Inferior parietal cortex (tissue), 1 donor: ENCODE data around the gene MAPK11.

Experiments
- DNase-seq: peaks from one replicate; pipeline ENCODE4 v3.0.0-alpha.2; 2016; ENCODE audit errors: extremely low spot score

MAPK11 gene

GRCh38 chr22:50260801-50261614, 9.2 kb downstream of the MAPK11 start:
- DNase-seq: no peak

- no peak for DNase-seq
Observed at GRCh38 chr22:50260434-50260800, 9.8 kb downstream of the MAPK11 start.

- DNase-seq: no peak
Observed at GRCh38 chr22:50259302-50259701, 10.9 kb downstream of the MAPK11 start.

GRCh38 chr22:50258361-50259292, 11.6 kb downstream of the MAPK11 start:
- no peak for DNase-seq

- DNase-seq: no peak
Observed at GRCh38 chr22:50257451-50258360, 12.5 kb downstream of the MAPK11 start.

GRCh38 chr22:50257041-50257440, 13.1 kb downstream of the MAPK11 start:
- no peak for DNase-seq

GRCh38 chr22:50256258-50256862, 13.8 kb downstream of the MAPK11 start:
- no peak for DNase-seq

- DNase-seq: no peak
Observed at GRCh38 chr22:50255607-50256006, 14.6 kb downstream of the MAPK11 start.

- DNase-seq: no peak
Observed at GRCh38 chr22:50255099-50255498, 15.1 kb downstream of the MAPK11 start.

GRCh38 chr22:50253941-50254340, 16.2 kb downstream of the MAPK11 start:
- DNase-seq: no peak

GRCh38 chr22:50253046-50253915, 16.9 kb downstream of the MAPK11 start:
- no peak for DNase-seq

- no peak for DNase-seq
Observed at GRCh38 chr22:50252082-50253045, 17.8 kb downstream of the MAPK11 start.

- DNase-seq: no peak
Observed at GRCh38 chr22:50251477-50252081, 18.6 kb downstream of the MAPK11 start.

GRCh38 chr22:50250555-50251476, 19.4 kb downstream of the MAPK11 start, which contains the start of gene HDAC10:
Gene HDAC10, minus strand, starts transcription at chr22:50251265. Its CDS starts 233 bp downstream, at chr22:50251032.
- DNase-seq: no peak

- DNase-seq: no peak
Observed at GRCh38 chr22:50250249-50250554, 20.0 kb downstream of the MAPK11 start.

- DNase-seq: no peak
Observed at GRCh38 chr22:50249341-50250248, 20.6 kb downstream of the MAPK11 start.
